NT2/D1 (cell line): ENCODE measurements around the gene PUDP.

Experiments
- DNase-seq: peaks from one replicate; pipeline ENCODE4 v3.0.0-alpha.2; 2011; ENCODE audit warnings: low read depth, low spot score
- H3K27me3 ChIP-seq: 2 replicates; pipeline ENCODE4 v1.6.0; 2011; ENCODE audit warnings: mild to moderate bottlenecking; ENCODE audit not compliant: insufficient read length, insufficient read depth
- H3K36me3 ChIP-seq: 2 replicates; pipeline ENCODE4 v1.6.1; 2011; ENCODE audit warnings: mild to moderate bottlenecking, low read length, mixed read lengths; ENCODE audit not compliant: insufficient read depth, insufficient read length
- H3K4me1 ChIP-seq: 2 replicates; pipeline ENCODE4 v1.5.1; 2011; ENCODE audit not compliant: insufficient read depth, insufficient read length
- H3K4me3 ChIP-seq: 2 replicates; pipeline ENCODE4 v1.5.1; 2011; ENCODE audit warnings: low read depth; ENCODE audit not compliant: insufficient read length
- H3K9ac ChIP-seq: 2 replicates; pipeline ENCODE4 v1.6.0; 2011; ENCODE audit warnings: low read depth; ENCODE audit not compliant: insufficient read length
- H3K9me3 ChIP-seq: 2 replicates; pipeline ENCODE4 v1.5.1; 2011; ENCODE audit warnings: mild to moderate bottlenecking, low read length; ENCODE audit not compliant: insufficient read depth
- SUZ12 ChIP-seq: IDR thresholded peaks from 2 replicates; pipeline ENCODE4 v1.6.1; 2011; ENCODE audit not compliant: insufficient read length, insufficient read depth; ENCODE audit errors: extremely low read depth
- YY1 ChIP-seq: IDR thresholded peaks from 2 replicates; pipeline ENCODE4 v1.6.1; 2011; ENCODE audit not compliant: insufficient read length, insufficient read depth
- ZNF274 ChIP-seq: IDR thresholded peaks from 2 replicates; pipeline ENCODE4 v1.6.1; 2011; ENCODE audit warnings: mild to moderate bottlenecking, low read depth, low read length

Gene PUDP

GRCh38 chrX:7074148-7074907 is 73.6 kb downstream of the PUDP start:
- Histone ChIP-seq H3K27me3 (no peaks in the 10 kb centered on the region), H3K4me1 (no peaks in the 10 kb centered on the region), H3K9me3 (no peaks in the 10 kb centered on the region), H3K9ac (no peak overlapping the region), H3K4me3 (no peak overlapping the region), H3K36me3 (peaks cover 22% of the 10 kb centered on the region)
- DNase-seq: no peak
- TF ChIP-seq SUZ12 (no peak), YY1 (no peak), ZNF274 (no peak)

GRCh38 chrX:7073336-7073735 is 74.6 kb downstream of the PUDP start:
- Histone ChIP-seq H3K36me3 (peaks cover 22% of the 10 kb centered on the region), H3K4me1 (no peaks in the 10 kb centered on the region), H3K27me3 (no peaks in the 10 kb centered on the region), H3K9ac (no peak overlapping the region), H3K9me3 (no peaks in the 10 kb centered on the region), H3K4me3 (no peak overlapping the region)
- TF ChIP-seq SUZ12 (no peak), YY1 (no peak)
- no peak for DNase-seq

- no peaks in the 10 kb centered on the region for H3K27me3 ChIP-seq
- no peak overlapping the region for H3K9ac ChIP-seq
- H3K9me3 ChIP-seq: no peaks in the 10 kb centered on the region
- peaks cover 22% of the 10 kb centered on the region for H3K36me3 ChIP-seq
- H3K4me3 ChIP-seq: no peak overlapping the region
- DNase-seq: no peak
- no peaks in the 10 kb centered on the region for H3K4me1 ChIP-seq
- TF ChIP-seq YY1 (no peak), SUZ12 (no peak), ZNF274 (no peak)
Measured at GRCh38 chrX:7072856-7073255, 75.1 kb downstream of the PUDP start.

- H3K4me1 ChIP-seq: no peaks in the 10 kb centered on the region
- no peaks in the 10 kb centered on the region for H3K9me3 ChIP-seq
- no peak overlapping the region for H3K4me3 ChIP-seq
- H3K36me3 ChIP-seq: peaks cover 12% of the 10 kb centered on the region
- no peak overlapping the region for H3K9ac ChIP-seq
- TF ChIP-seq YY1: no peak
- TF ChIP-seq ZNF274: no peak
- TF ChIP-seq SUZ12: no peak
- no peaks in the 10 kb centered on the region for H3K27me3 ChIP-seq
- no peak for DNase-seq
Measured at GRCh38 chrX:7071390-7071789, 76.6 kb downstream of the PUDP start.

GRCh38 chrX:7069556-7069955 is 78.4 kb downstream of the PUDP start:
- TF ChIP-seq ZNF274 (no peak), YY1 (no peak), SUZ12 (no peak)
- no peaks in the 10 kb centered on the region for H3K4me1 ChIP-seq
- DNase-seq: no peak
- H3K9me3 ChIP-seq: no peaks in the 10 kb centered on the region
- no peaks in the 10 kb centered on the region for H3K27me3 ChIP-seq
- no peaks in the 10 kb centered on the region for H3K36me3 ChIP-seq
- no peak overlapping the region for H3K9ac ChIP-seq
- no peak overlapping the region for H3K4me3 ChIP-seq

- DNase-seq: no peak
- H3K4me1 ChIP-seq: no peaks in the 10 kb centered on the region
- no peaks in the 10 kb centered on the region for H3K36me3 ChIP-seq
- TF ChIP-seq ZNF274 (no peak), SUZ12 (no peak), YY1 (no peak)
- H3K9ac ChIP-seq: no peak overlapping the region
- no peak overlapping the region for H3K4me3 ChIP-seq
- no peaks in the 10 kb centered on the region for H3K9me3 ChIP-seq
- H3K27me3 ChIP-seq: no peaks in the 10 kb centered on the region
Measured at GRCh38 chrX:7068939-7069367, 79.0 kb downstream of the PUDP start.

- H3K9ac ChIP-seq: no peak overlapping the region
- H3K9me3 ChIP-seq: no peaks in the 10 kb centered on the region
- H3K27me3 ChIP-seq: no peaks in the 10 kb centered on the region
- H3K4me1 ChIP-seq: no peaks in the 10 kb centered on the region
- H3K4me3 ChIP-seq: no peak overlapping the region
- H3K36me3 ChIP-seq: no peaks in the 10 kb centered on the region
- TF ChIP-seq YY1 (no peak), ZNF274 (no peak), SUZ12 (no peak)
- DNase-seq: no peak
Measured at GRCh38 chrX:7067256-7067655, 80.7 kb downstream of the PUDP start.
